ENCODE results near the gene ARMH2.
"Not testable (repeated sequence)": the region's sequence is repeated elsewhere in the genome, so short reads cannot be mapped to it uniquely, and the experiment has no call there.

Gene ARMH2

DNA sequence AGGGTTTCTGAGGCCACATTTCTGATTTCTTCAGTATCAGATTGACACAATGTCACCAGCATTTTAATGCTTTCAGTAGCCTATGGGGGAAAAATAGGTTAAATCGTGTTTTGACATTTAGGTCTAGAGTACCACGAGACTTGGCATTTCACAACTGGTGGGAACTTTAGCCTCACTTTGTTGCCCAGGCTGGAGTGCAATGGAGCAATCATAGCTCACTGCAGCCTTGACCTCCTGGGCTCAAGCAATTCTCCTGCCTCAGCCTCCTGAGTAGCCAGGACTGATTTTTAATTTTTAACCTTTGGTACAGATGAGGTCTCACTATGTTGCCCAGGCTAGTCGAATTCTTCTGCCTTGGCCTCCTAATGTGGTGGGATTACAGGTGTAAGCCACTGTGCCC is 11.0 kb upstream of the ARMH2 start:
- no peak for DNase-seq

GRCh38 chr6:24807584-24807983 is 8.9 kb upstream of the ARMH2 start:
- no peak for DNase-seq

- no peak for DNase-seq
Measured at GRCh38 chr6:24802271-24803059, 3.7 kb upstream of the ARMH2 start.

GRCh38 chr6:24799541-24799915 is 811 bp upstream of the ARMH2 start:
- no peak for DNase-seq

DNA sequence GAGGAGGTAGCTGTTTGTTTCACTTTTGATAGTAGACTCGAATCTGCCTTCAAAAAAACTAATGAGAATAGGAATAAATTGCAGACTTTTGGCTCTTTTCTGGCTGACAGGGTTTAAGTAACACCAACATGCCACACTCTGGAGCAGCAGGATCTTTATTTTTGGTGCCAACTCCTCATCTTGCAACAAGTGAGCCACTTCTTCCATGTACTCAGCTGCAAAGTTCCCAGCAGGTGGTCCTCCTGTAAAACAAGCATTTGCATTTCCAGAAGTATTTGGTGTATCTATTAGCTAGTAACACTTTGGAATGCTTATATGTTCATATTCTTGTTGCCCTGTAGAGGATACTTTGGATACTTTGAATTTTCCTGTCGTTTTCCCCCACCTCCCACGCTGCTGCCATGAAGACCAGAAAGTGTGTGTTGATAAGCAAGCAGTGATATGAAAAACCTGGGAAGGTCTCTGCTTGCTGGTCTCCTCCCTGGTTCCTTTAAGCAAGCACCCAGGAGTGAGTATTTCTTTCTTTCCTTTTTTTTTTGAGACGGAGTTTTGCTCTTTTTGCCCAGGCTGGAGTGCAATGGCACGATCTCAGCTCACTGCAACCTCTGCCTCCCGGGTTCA is 1.0 kb downstream of the ARMH2 start:
- no peak for DNase-seq

GRCh38 chr6:24796616-24797290 is 2.0 kb downstream of the ARMH2 start:
- DNase-seq: no peak

- DNase-seq: no peak
Measured at GRCh38 chr6:24795106-24795505, 3.6 kb downstream of the ARMH2 start.

DNA sequence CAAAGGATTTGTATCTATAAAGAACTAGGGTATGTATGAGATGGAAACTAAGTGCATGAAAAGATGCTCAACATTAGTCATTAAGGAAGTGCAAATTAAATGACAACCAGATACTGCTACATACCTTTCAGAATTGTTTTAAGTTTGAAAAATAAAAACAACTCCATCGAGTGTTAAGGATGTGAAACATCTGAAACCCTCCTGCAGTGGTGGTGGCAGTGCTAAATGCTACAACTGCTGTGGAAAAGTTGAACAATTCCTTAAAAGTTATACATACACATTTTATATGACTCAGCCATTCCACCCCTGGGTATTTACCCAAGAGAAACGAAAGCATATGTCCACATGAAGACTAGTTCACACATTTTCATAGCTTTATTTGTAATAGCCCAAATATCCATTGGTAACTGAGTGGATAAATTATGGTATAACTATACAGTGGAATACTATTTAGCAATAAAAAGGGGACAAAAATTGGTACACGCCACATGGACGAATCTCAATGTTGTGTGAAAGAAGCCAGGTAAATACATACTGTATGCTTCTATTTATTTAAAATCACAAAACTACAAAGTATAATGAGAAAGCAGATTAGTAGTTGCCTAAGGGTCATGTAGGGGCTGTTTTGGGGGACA is 10.6 kb downstream of the ARMH2 start:
- no peak for DNase-seq

DNA sequence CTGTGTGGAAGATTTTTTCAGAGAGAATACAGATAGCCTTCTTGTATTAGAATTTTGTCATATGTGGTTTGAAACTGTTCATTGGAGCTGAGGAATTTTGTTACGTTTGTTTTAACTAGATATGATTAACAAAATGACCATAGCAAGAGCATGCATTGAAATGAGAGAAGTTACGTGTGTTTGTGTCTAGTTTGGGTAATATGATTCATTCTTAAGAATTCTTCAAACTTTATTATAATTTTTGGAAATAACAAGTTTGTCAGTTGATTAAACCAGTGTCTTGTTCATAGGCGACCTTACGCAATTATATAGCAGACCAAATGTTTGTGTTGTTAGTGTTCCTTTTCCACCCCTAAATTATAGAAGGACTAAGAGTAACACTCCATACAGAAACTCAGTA is 18.5 kb downstream of the ARMH2 start:
- no peak for DNase-seq

DNA sequence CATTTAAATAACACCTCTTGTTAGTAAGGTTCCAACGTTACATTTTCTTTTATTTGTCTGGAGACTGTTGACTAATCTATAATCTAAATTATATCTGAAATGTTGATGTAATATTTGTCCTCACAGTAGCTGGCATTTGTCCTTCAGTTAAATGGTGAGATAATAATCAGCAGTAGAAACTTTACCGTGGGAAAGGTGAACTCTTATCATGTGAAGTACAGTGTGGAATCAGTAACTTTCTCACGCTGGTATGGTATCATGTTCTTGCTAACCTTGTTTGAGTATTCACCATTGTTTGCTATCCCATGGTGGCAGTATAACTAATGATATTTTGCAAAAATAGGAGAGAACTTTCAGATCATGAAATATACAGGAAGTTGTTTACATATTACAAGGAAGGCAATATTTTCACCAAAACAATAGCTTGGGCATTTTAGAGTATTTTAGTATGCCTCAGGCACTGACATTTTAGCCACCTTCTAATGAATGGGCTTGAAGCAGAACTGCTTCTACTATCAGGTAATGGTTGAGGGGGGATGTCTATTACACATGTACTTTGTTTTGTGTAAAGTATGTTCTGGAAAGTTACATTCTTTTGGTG is 19.2 kb downstream of the ARMH2 start:
- DNase-seq: no peak

DNA sequence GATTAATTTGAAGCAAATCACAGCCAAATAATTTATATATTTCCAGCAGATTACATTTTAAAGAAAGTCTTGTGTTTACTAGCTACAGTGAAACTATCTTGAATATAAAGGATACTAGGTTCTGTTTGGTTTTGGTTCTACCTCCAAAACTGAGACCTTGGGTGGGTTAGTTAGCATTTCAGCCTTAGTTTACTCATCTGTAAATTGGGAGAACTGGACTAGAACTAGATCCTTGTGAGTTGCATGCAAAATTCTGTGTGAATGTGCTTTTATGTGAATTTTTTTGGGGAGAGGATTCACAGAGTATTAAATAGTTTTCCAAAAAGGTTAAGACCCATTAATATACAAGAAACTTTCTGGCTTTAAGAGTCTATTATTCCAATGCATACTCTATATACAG is 19.8 kb downstream of the ARMH2 start:
- no peak for DNase-seq

GRCh38 chr6:24778121-24778520 is 20.6 kb downstream of the ARMH2 start:
- DNase-seq: no peak

- no peak for DNase-seq
Measured at GRCh38 chr6:24777227-24777626, 21.5 kb downstream of the ARMH2 start.

DNA sequence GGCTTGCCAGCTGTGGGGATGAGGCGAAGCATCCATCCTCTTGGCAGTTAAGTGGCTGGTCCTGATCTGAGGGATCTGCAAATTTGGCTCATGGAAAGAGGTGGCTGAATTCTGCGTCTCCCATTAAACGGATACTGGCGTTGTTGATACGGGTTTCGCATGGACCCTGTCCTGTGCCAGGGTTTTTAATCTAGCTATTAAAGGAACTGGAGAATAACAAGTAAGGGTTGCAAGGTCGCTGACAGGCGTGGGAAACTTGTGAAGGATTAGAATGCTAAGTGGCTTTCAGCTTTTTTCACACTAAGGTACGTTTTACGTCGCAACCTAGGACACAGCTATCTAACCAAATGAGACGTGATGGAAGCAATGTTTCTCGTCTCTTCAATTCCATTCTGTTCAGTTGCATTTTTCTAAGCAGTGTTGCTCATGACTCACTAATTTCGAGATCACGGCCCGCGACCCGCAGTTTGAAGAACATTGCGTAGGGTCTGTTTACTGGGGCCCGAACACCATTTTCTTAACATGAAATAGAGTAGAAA is 23.1 kb downstream of the ARMH2 start:
- DNase-seq: no peak

DNA sequence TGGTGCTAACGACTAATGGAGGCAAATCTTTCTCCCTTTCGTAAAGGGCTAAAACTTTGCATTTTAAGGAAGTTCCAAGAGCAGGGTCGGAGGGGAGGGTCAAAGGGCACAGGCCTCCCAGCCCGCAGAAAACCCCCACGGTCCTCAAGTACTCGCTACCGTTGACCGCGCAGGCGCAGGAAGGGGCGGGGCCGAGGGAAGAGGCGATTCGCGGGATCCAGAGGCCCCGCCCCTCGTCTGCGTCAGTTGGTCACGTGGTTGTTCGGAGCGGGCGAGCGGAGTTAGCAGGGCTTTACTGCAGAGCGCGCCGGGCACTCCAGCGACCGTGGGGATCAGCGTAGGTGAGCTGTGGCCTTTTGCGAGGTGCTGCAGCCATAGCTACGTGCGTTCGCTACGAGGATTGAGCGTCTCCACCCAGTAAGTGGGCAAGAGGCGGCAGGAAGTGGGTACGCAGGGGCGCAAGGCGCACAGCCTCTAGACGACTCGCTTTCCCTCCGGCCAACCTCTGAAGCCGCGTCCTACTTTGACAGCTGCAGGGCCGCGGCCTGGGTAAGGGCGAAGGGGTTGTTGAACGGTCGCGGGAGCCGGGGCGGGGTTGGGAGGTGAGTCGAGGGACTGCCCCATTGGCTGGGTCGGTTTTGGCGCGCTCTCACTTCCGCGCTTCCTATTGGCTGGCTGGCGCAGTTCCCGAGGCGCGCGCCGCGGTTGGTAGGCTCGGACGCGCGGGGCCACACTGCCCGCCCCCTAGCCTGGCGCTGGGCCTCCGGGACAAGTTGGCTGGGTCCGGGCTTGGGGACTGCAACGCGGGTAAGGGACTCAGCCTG is 23.8 kb downstream of the ARMH2 start, which contains the start of gene GMNN:
Gene GMNN, plus strand, starts transcription at position 242 of the 824 bp plus-strand sequence. CDS start 2,310 bp downstream, outside the sequence.
- DNase-seq: peak; percentile 100

DNA sequence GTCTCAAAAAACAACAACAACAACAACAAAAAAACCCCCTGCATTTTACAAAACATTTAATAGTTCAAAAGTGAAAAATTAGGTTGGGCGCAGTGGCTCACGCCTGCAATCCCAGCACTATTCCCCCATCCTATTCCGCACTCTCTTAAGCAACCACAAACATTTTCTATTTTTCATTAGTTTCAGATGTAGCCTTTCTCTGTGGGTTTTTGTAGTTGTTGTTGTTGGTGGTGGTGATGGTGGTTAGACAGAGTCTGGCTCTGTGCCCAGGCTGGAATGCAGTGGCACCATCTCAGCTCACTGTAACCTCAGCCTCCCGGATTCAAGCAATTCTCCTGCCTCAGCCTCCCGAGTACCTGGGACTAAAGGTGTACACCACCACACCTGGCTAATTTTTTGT is 30.4 kb downstream of the ARMH2 start:
- no peak for DNase-seq

- DNase-seq: no peak
Measured at GRCh38 chr6:24766680-24767462, 31.8 kb downstream of the ARMH2 start.

DNA sequence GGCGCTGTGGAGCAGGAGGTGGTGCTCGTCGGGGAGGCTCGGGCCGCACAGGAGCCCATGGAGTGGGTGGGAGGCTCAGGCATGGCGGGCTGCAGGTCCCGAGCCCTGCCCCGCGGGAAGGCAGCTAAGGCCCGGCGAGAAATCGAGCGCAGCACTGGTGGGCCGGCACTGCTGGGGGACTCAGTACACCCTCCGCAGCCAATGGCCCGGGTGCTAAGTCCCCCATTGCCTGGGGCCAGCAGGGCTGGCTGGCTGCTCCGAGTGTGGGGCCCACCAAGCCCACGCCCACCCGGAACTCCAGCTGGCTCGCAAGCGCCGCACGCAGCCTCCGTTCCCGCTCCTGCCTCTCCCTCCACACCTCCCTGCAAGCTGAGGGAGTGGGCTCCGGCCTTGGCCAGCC is 32.7 kb downstream of the ARMH2 start:
- not testable (repeated sequence) for DNase-seq

DNA sequence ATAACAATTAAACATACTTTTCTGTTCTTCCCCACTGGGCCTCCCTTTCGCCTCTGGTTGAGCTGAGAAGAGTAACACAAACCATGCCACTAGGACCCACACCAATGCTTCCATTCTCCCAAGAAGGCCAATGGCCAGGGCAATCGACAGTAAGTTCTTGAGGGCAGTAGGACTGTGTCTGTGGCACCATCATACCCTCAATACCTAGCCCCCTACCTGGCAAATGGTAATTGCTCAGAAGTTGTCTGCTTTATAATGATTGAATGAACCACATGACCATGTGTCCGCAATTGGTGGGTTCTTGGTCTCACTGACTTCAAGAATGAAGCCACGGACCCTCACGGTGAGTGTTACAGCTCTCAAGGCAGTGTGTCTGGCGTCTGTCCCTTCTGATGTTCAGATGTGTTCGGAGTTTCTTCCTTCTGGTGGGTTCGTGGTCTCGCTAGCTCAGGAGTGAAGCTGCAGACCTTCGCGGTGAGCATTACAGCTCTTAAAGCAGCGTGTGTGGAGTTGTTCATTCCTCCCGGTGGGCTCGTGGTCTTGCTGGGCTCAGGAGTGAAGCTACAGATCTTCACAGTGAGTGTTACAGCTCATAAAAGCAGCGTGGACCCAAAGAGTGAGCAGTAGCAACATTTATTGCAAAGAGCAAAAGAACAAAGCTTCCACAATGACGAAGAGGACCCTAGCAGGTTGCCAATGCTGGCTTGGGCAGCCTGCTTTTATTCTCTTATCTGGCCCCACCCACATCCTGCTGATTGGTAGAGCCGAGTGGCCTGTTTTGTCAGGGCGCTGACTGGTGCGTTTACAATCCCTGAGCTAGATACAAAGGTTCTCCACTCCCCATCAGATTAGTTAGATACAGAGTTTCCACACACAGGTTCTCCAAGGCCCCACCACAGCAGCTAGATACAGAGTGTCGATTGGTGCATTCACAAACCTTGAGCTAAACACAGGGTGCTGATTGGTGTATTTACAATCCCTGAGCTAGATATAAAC is 33.6 kb downstream of the ARMH2 start:
- not testable (repeated sequence) for DNase-seq

GRCh38 chr6:24763578-24763977 is 35.1 kb downstream of the ARMH2 start:
- DNase-seq: no peak

All from stimulated activated CD4-positive, alpha-beta T cell treated with anti-CD3 and anti-CD28 coated beads, Interleukin-12 subunit alpha, Interleukin-12 subunit beta, amount 100 ng/mL, for 4 hours (primary cell).